Thyroid gland (tissue), 4 donors: ENCODE data around the gene SIX5. TPM values are rescaled to one million over a fixed set of nuclear protein-coding genes. Genes with fewer than 3 reads are reported as not detected.
"Not testable (repeated sequence)": the region's sequence is repeated elsewhere in the genome, so short reads cannot be mapped to it uniquely, and the experiment has no call there.

Source experiments
- DNase-seq, 2 donors: peaks; one replicate each; pipeline ENCODE4 v3.0.0-alpha.2; 2019
- H3K27ac ChIP-seq, 3 donors: fragments of 200-600 bp; sonication (generic); 1 replicate in 2 of 3; 2 replicates in 1 of 3; pipeline ENCODE4 v1.5.1; 2016 to 2019; ENCODE audit warnings: mild to moderate bottlenecking in 1 of 3, moderate library complexity in 1 of 3
- H3K27me3 ChIP-seq: fragments of 200-600 bp; sonication (generic); one replicate; pipeline ENCODE4 v1.5.1; 2019
- H3K36me3 ChIP-seq, 2 donors: fragments of 200-600 bp; sonication (generic); one replicate each; pipeline ENCODE4 v1.5.1; 2016 to 2019
- H3K4me1 ChIP-seq, 2 donors: fragments of 200-600 bp; sonication (generic); one replicate each; pipeline ENCODE4 v1.5.1; 2017 to 2019
- H3K4me3 ChIP-seq, 3 donors: fragments of 200-600 bp; sonication (generic); replicated peaks in 1 of 3; 1 replicate in 2 of 3; 2 replicates in 1 of 3; pipeline ENCODE4 v1.5.1; 2016; ENCODE audit warnings: mild to moderate bottlenecking in 1 of 3
- H3K9me3 ChIP-seq: fragments of 200-600 bp; sonication (generic); one replicate; pipeline ENCODE4 v1.5.1; 2017
- CTCF ChIP-seq, 6 experiments: fragments of 200-600 bp in 3 of 6; fragments of 450-650 bp in 3 of 6; sonication (generic) in 3 of 6; IDR thresholded peaks; one replicate each; pipeline ENCODE4 v1.5.1; 2016 to 2019; ENCODE audit warnings: antibody characterized with exemption in 6 of 6, mild to moderate bottlenecking in 2 of 6, inconsistent platforms in 1 of 6, moderate library complexity in 1 of 6
- POLR2A ChIP-seq, 2 donors: fragments of 450-650 bp; IDR thresholded peaks; one replicate each; pipeline ENCODE4 v1.6.1; 2017; ENCODE audit warnings: antibody characterized with exemption in 2 of 2, mild to moderate bottlenecking in 2 of 2, moderate library complexity in 1 of 2
- WGBS, 2 donors: methylation state at CpG; one replicate each; pipeline ENCODE4 v1.1.5; 2017; 5-methylcytosine and 5-hydroxymethylcytosine counted together
- intact Hi-C: fragments of 100-400 bp; cut with DNase I; formaldehyde crosslinking; loops from one replicate; pipeline ENCODE4 v1.15.1; 2023
- total RNA-seq, 4 donors: library from RNA; depleted of rRNA; stranded (reverse); fragments of >200 nt; gene quantifications; one replicate each; pipeline ENCODE4 v1.2.3, GENCODE V29; 2016

SIX5 gene
- total RNA-seq, 4 donors from 2014 or later = 18.3 to 33.0 (median 23.3) TPM

DNA sequence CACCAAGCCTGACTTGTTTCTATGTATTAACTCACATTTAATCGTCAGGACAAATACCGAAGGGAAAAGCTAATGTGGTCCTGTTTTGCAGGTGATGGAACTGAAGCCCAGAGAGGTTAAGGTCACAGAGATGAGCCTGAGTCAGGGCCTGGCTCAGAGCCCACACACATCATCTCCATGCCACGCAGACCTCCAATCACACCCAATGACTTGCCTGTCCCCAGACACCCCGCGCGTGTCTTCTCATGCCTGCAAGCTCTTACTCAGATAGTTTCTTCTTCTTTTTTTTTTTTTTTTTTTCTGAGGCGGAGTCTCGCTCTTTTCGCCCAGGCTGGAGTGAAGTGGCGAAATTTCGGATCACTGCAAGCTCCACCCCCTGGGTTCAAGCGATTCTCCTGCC, 16.4 kb downstream of the SIX5 start:
- WGBS, 2 donors = 95 to 96% methylated on average over 12 of the region's 12 CpGs
- no peak overlapping the region for H3K4me3 ChIP-seq
- TF ChIP-seq CTCF (IDR thresholded peaks at IDR 0.05) = no peak
- TF ChIP-seq POLR2A (IDR thresholded peaks at IDR 0.05) = no peak
- no peak for DNase-seq
- H3K36me3 ChIP-seq = no peaks in the 10 kb centered on the region
- H3K27me3 ChIP-seq = no peaks in the 10 kb centered on the region
- H3K9me3 ChIP-seq = no peaks in the 10 kb centered on the region
- H3K27ac ChIP-seq = no peak overlapping the region
- no peaks in the 10 kb centered on the region for H3K4me1 ChIP-seq
- intact Hi-C loops = no loop called here

DNA sequence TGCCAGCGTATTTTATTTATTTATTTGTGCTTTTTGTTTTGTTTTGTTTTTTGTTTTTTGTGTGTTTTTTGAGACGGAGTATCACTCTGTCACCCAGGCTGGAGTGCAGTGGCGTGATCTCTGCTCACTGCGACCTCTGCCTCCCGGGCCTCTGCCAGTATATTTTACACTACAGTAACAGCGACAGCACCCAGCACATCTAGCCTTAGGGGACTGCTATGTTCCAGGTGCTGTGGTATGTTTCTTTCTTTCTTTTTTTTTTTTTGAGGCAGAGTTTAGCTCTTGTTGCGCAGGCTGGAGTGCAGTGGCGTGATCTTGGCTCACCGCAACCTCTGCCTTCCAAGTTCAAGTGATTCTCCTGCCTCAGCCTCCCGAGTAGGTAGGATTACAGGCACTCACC, 17.6 kb downstream of the SIX5 start:
- H3K27ac ChIP-seq, intact Hi-C loops, H3K4me1 ChIP-seq, H3K9me3 ChIP-seq, H3K36me3 ChIP-seq, DNase-seq, H3K27me3 ChIP-seq, H3K4me3 ChIP-seq: not testable (repeated sequence)
- 91 to 92% methylated on average over 10 of the region's 10 CpGs for WGBS, 2 donors

DNA sequence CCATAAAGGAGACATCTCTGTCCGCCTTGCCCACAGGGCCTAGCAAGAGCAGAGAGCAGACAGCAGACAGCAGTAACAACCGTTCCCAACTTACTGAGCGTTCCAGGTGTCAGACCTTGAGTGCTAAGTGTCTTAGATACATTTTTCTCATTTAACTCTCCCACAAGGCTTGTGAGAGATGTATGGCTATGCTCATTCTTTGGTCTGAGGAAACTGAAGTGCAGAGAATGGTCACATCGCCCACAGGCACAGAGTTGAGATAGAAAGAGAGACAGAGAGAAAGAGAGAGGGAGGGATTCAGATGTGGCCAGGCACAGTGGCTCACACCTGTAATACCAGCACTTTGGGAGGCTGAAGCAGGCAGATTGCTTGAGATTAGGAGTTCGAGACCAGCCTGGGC, 21.5 kb downstream of the SIX5 start:
- intact Hi-C loops = no loop called here
- no peak for DNase-seq
- Histone ChIP-seq H3K4me1 (no peaks in the 10 kb centered on the region), H3K27ac (no peak overlapping the region), H3K36me3 (no peaks in the 10 kb centered on the region), H3K27me3 (no peaks in the 10 kb centered on the region), H3K9me3 (no peaks in the 10 kb centered on the region), H3K4me3 (no peak overlapping the region)
- TF ChIP-seq CTCF (IDR thresholded peaks at IDR 0.05) (no peak), POLR2A (IDR thresholded peaks at IDR 0.05) (no peak)
- WGBS, 2 donors = 80 to 93% methylated on average over 5 of the region's 5 CpGs

DNA sequence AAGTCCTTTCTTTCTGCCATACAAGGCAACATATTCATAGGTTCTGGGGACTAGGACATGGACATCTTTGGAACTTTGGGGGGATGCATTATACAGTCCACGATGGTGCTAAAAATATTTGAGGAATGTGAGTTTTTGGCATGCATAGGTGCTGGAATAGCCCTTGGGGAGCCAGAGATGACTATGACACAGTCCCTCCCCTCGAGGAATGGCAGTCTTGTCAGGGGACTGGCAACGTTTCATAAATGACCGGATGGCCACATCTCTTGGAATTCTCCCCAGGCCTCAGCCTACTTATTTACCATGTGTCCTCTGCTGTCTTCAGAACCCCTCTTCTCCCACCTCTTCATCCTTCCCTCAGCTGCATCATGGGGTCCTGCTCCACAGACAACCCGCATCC, 22.2 kb downstream of the SIX5 start:
- no peak overlapping the region for H3K27ac ChIP-seq
- intact Hi-C loops = no loop called here

DNA sequence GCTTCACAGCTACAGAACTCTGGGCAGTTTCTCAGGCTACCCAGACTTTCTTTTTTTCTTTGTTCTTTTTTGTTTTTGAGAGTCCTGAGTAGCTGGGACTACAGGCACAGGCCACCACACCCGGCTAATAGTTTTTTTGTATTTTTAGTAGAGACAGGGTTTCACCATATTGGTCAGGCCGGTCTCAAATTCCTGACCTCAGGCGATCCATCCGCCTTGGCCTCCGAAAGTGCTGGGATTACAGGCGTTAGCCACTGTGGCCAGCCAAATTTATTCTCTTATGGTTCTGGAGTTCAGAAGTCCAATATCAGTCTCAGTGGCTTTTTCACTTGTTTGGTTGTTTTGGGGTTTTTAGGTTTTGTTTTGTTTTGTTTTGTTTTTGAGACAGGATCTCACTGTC, 23.4 kb downstream of the SIX5 start:
- no peak for DNase-seq
- H3K27ac ChIP-seq = no peak overlapping the region
- TF ChIP-seq POLR2A (IDR thresholded peaks at IDR 0.05) (no peak), CTCF (IDR thresholded peaks at IDR 0.05) (no peak)
- H3K9me3 ChIP-seq = no peaks in the 10 kb centered on the region
- no peaks in the 10 kb centered on the region for H3K36me3 ChIP-seq
- intact Hi-C loops = no loop called here
- 83 to 85% methylated on average over 6 of the region's 6 CpGs for WGBS, 2 donors
- no peaks in the 10 kb centered on the region for H3K27me3 ChIP-seq
- H3K4me1 ChIP-seq = no peaks in the 10 kb centered on the region
- H3K4me3 ChIP-seq = no peak overlapping the region

More for the DNA sequence above, 22.2 kb downstream of the SIX5 start:
- Histone ChIP-seq H3K4me3 (no peak overlapping the region), H3K27me3 (no peaks in the 10 kb centered on the region), H3K4me1 (no peaks in the 10 kb centered on the region), H3K36me3 (no peaks in the 10 kb centered on the region), H3K9me3 (no peaks in the 10 kb centered on the region)
- DNase-seq = no peak
- WGBS, 2 donors = 69 to 76% methylated on average over 4 to 5 of the region's 5 CpGs
- no peak for TF ChIP-seq CTCF (IDR thresholded peaks at IDR 0.05)
- no peak for TF ChIP-seq POLR2A (IDR thresholded peaks at IDR 0.05)

DNA sequence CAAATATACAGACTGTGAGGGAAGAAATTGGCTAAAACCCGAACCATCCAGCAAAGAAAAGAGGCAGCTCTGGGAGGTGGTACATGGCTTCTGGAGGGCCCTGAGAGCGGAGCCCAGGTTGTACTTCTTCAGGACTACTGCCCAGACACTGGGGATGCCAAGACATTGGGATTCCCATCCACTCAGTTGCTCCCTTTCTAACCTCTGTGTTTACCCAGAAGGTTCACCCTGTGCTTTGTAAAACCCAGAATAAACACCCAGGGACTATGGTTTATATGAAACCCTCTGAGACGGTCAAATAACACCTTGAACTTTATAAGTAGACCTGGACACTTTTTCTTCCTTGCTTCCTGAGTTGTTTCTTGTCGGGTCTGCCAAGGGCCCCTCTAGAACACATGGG, 26.1 kb downstream of the SIX5 start:
- H3K27ac ChIP-seq = no peak overlapping the region
- no peak overlapping the region for H3K4me3 ChIP-seq
- no peaks in the 10 kb centered on the region for H3K4me1 ChIP-seq
- TF ChIP-seq POLR2A (IDR thresholded peaks at IDR 0.05) (no peak), CTCF (IDR thresholded peaks at IDR 0.05) (no peak)
- intact Hi-C loops = no loop called here
- 62 to 74% methylated on average over 4 of the region's 4 CpGs for WGBS, 2 donors
- no peaks in the 10 kb centered on the region for H3K9me3 ChIP-seq
- H3K36me3 ChIP-seq = no peaks in the 10 kb centered on the region
- DNase-seq = no peak
- H3K27me3 ChIP-seq = no peaks in the 10 kb centered on the region
